Keratinocyte (primary cell): ENCODE measurements around the gene CXCL10.

ENCODE experiments used
- EZH2 ChIP-seq: IDR thresholded peaks from one replicate; pipeline ENCODE4 v1.6.1; 2012; ENCODE audit warnings: inconsistent platforms, mild to moderate bottlenecking, low read length, moderate library complexity
- TF ChIP-seq, protein P1 (sequence below), 3 experiments: IDR thresholded peaks in 1 of 3; conservative IDR thresholded peaks in 1 of 3; optimal IDR thresholded peaks in 1 of 3; 2 replicates in 2 of 3; 3 replicates in 1 of 3; pipeline versions ENCODE3 to v1.5.1; 2011; ENCODE audit warnings: low read length in 3 of 3, mild to moderate bottlenecking in 3 of 3, moderate library complexity in 2 of 3, control low read depth in 1 of 3, inconsistent platforms in 1 of 3; ENCODE audit not compliant: insufficient read depth in 2 of 3; ENCODE audit errors: extremely low read depth in 1 of 3

DNA sequence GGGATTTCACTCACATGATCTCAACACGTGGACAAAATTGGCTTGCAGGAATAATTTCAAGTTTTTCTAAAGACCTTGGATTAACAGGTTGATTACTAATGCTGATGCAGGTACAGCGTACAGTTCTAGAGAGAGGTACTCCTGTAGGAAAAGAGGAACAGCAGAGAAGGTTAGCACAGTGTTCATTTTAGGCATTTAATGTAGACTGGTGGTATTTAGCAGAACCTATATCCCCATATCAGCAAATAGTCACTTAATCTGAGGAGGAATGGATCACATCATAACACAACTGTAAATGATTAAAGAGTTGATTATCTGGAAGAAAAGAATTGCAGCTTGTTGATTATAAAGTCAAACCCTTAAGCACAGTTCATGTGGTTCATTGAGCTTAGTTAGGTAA lies 620 bp downstream of the CXCL10 start:
- TF ChIP-seq, protein P1, sequence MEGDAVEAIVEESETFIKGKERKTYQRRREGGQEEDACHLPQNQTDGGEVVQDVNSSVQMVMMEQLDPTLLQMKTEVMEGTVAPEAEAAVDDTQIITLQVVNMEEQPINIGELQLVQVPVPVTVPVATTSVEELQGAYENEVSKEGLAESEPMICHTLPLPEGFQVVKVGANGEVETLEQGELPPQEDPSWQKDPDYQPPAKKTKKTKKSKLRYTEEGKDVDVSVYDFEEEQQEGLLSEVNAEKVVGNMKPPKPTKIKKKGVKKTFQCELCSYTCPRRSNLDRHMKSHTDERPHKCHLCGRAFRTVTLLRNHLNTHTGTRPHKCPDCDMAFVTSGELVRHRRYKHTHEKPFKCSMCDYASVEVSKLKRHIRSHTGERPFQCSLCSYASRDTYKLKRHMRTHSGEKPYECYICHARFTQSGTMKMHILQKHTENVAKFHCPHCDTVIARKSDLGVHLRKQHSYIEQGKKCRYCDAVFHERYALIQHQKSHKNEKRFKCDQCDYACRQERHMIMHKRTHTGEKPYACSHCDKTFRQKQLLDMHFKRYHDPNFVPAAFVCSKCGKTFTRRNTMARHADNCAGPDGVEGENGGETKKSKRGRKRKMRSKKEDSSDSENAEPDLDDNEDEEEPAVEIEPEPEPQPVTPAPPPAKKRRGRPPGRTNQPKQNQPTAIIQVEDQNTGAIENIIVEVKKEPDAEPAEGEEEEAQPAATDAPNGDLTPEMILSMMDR (optimal IDR thresholded peaks at IDR 0.05 in 1 of 3, IDR thresholded peaks at IDR 0.05 in 1 of 3, conservative IDR thresholded peaks at IDR 0.05 in 1 of 3; ENCODE audit: extremely low read depth in 1 of 3, insufficient read depth in 2 of 3, low read length in 3 of 3), result no peak
- TF ChIP-seq EZH2, result no peak
